ENCODE data around the gene TYW3. TPM values are rescaled to one million over a fixed set of nuclear protein-coding genes. Genes with fewer than 3 reads are reported as not detected.

The TYW3 gene
- total RNA-seq, 1 donor from 2014 or later = 4.3 TPM

DNA sequence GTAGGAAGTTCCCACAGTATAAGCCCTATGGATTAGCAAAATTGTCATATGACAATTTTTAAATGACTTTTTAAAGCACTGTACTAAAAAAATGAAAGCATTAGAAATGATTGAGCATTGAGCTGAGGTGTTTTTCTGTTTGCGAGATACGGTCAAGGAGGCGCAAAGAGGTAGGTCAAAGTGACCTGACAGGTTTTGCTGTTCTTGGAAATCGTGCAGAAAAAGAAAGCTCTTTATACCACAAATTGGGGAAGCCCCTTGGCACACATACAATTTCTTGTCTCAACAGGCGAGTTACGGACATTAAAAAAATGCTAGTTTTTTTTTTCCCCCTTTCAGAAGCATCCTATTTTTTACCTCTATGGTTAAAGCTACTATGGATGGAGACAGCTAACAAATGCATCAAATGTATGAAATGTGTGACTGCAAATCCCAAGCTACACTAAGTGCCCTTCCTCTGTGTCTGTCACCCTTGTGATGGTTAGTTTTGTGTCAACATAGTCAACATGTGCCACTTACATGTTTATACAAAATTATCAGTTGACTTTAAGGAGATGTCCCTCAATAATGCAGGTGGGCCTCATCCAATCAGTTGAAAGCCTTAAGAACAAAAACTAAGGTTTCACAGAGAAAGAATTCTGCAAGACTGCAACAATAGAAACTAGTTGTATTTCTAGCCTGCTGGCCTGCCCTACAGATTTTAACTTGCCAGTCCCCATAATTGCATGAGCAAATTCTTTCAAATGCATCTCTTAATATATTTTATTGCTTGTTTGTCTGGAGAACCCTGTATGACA, 29.4 kb upstream of the TYW3 start:
- DNase-seq (ENCODE audit: low spot score) = no peak
- no peaks in the 10 kb centered on the region for H3K9me3 Mint-ChIP-seq (ENCODE audit: low read depth)
- no peaks in the 10 kb centered on the region for H3K4me1 Mint-ChIP-seq (ENCODE audit: low read depth)
- no peaks in the 10 kb centered on the region for H3K36me3 Mint-ChIP-seq (ENCODE audit: low read depth)
- TF ChIP-seq, protein P1, sequence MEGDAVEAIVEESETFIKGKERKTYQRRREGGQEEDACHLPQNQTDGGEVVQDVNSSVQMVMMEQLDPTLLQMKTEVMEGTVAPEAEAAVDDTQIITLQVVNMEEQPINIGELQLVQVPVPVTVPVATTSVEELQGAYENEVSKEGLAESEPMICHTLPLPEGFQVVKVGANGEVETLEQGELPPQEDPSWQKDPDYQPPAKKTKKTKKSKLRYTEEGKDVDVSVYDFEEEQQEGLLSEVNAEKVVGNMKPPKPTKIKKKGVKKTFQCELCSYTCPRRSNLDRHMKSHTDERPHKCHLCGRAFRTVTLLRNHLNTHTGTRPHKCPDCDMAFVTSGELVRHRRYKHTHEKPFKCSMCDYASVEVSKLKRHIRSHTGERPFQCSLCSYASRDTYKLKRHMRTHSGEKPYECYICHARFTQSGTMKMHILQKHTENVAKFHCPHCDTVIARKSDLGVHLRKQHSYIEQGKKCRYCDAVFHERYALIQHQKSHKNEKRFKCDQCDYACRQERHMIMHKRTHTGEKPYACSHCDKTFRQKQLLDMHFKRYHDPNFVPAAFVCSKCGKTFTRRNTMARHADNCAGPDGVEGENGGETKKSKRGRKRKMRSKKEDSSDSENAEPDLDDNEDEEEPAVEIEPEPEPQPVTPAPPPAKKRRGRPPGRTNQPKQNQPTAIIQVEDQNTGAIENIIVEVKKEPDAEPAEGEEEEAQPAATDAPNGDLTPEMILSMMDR (IDR thresholded peaks at IDR 0.05) = no peak
- H3K27me3 Mint-ChIP-seq (ENCODE audit: low read depth) = no peaks in the 10 kb centered on the region
- H3K27ac Mint-ChIP-seq (ENCODE audit: unreplicated experiment) = no peak overlapping the region
- H3K4me3 Mint-ChIP-seq (ENCODE audit: unreplicated experiment) = no peak overlapping the region

DNA sequence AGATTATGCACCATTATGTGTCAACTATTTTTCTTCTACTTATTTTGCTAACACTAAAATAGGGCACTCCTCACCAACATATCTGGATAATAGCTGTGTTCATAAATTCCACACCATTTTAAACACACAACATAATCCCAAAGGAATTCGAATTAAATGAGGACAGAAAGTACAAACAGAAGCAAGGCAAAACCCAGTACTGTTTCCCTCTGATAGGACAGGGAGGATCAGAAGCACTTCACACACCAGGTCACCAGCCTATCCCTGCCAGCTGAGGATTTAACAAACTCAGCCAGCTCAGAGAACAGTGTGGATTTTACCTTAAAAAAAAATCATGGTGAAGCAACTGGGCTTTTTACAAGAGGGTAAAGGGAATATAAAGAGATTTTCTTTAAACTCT, 20.1 kb upstream of the TYW3 start:
- H3K27me3 Mint-ChIP-seq (ENCODE audit: low read depth) = no peaks in the 10 kb centered on the region

GRCh38 chr1:74713849-74714248, 19.1 kb upstream of the TYW3 start:
- Mint-ChIP-seq H3K27me3 (ENCODE audit: low read depth) (no peaks in the 10 kb centered on the region), H3K27ac (ENCODE audit: unreplicated experiment) (no peak overlapping the region), H3K4me3 (ENCODE audit: unreplicated experiment) (no peak overlapping the region), H3K36me3 (ENCODE audit: low read depth) (no peaks in the 10 kb centered on the region), H3K9me3 (ENCODE audit: low read depth) (no peaks in the 10 kb centered on the region), H3K4me1 (ENCODE audit: low read depth) (peaks cover 15% of the 10 kb centered on the region)
- no peak for DNase-seq (ENCODE audit: low spot score)
- TF ChIP-seq, protein P1 (IDR thresholded peaks at IDR 0.05) = no peak

More for the DNA sequence above, 20.1 kb upstream of the TYW3 start:
- H3K9me3 Mint-ChIP-seq (ENCODE audit: low read depth) = no peaks in the 10 kb centered on the region
- no peak for DNase-seq (ENCODE audit: low spot score)
- no peak overlapping the region for H3K4me3 Mint-ChIP-seq (ENCODE audit: unreplicated experiment)
- TF ChIP-seq, protein P1 (IDR thresholded peaks at IDR 0.05) = no peak
- peaks cover 15% of the 10 kb centered on the region for H3K4me1 Mint-ChIP-seq (ENCODE audit: low read depth)
- H3K27ac Mint-ChIP-seq (ENCODE audit: unreplicated experiment) = no peak overlapping the region
- no peaks in the 10 kb centered on the region for H3K36me3 Mint-ChIP-seq (ENCODE audit: low read depth)

GRCh38 chr1:74714429-74715235, 18.3 kb upstream of the TYW3 start:
- TF ChIP-seq, protein P1 (IDR thresholded peaks at IDR 0.05) = no peak
- H3K27ac Mint-ChIP-seq (ENCODE audit: unreplicated experiment) = peak overlapping the region; percentile 28
- H3K4me3 Mint-ChIP-seq (ENCODE audit: unreplicated experiment) = no peak overlapping the region
- H3K36me3 Mint-ChIP-seq (ENCODE audit: low read depth) = no peaks in the 10 kb centered on the region
- DNase-seq (ENCODE audit: low spot score) = no peak
- no peaks in the 10 kb centered on the region for H3K9me3 Mint-ChIP-seq (ENCODE audit: low read depth)
- no peaks in the 10 kb centered on the region for H3K27me3 Mint-ChIP-seq (ENCODE audit: low read depth)
- H3K4me1 Mint-ChIP-seq (ENCODE audit: low read depth) = peaks cover 15% of the 10 kb centered on the region

- DNase-seq (ENCODE audit: low spot score) = no peak
- Mint-ChIP-seq H3K36me3 (ENCODE audit: low read depth) (no peaks in the 10 kb centered on the region), H3K4me3 (ENCODE audit: unreplicated experiment) (no peak overlapping the region), H3K9me3 (ENCODE audit: low read depth) (no peaks in the 10 kb centered on the region), H3K27ac (ENCODE audit: unreplicated experiment) (no peak overlapping the region), H3K4me1 (ENCODE audit: low read depth) (peaks cover 15% of the 10 kb centered on the region), H3K27me3 (ENCODE audit: low read depth) (no peaks in the 10 kb centered on the region)
- TF ChIP-seq, protein P1 (IDR thresholded peaks at IDR 0.05) = no peak
Observed at GRCh38 chr1:74715236-74715502, 17.8 kb upstream of the TYW3 start.

All from chondrocyte (in vitro differentiated cells).